H9 (cell line): ENCODE measurements around the gene PCCA. TPM values are rescaled to one million over a fixed set of nuclear protein-coding genes. Genes with fewer than 3 reads are reported as not detected.

Source experiments
- DNase-seq: peaks from one replicate; pipeline ENCODE4 v3.0.0-alpha.2; 2017
- H2AFZ ChIP-seq: one replicate; pipeline ENCODE4 v1.6.1; 2013; ENCODE audit warnings: mild to moderate bottlenecking, low read length, control low read depth, moderate library complexity
- H2AK5ac ChIP-seq: 2 replicates; pipeline ENCODE4 v1.6.1; 2013; ENCODE audit warnings: low read length, control low read depth, mixed read lengths; ENCODE audit not compliant: insufficient read length
- H2BK120ac ChIP-seq: one replicate; pipeline ENCODE4 v1.6.1; 2013; ENCODE audit warnings: low read depth, mild to moderate bottlenecking, low read length, control low read depth, inconsistent platforms; ENCODE audit not compliant: poor library complexity, severe bottlenecking
- H2BK12ac ChIP-seq: 2 replicates; pipeline ENCODE4 v1.6.1; 2013; ENCODE audit warnings: low read length, control low read depth, mixed read lengths, low read depth; ENCODE audit not compliant: insufficient read length
- H2BK15ac ChIP-seq: 2 replicates; pipeline ENCODE4 v1.6.1; 2013; ENCODE audit warnings: low read depth, low read length, control low read depth
- H2BK20ac ChIP-seq: one replicate; pipeline ENCODE4 v1.6.1; 2013; ENCODE audit warnings: low read depth, mild to moderate bottlenecking, low read length, control low read depth, inconsistent platforms; ENCODE audit not compliant: poor library complexity, severe bottlenecking
- H2BK5ac ChIP-seq: 2 replicates; pipeline ENCODE4 v1.6.1; 2013; ENCODE audit warnings: low read length, control low read depth, mixed read lengths; ENCODE audit not compliant: insufficient read length
- H3K14ac ChIP-seq: 2 replicates; pipeline ENCODE4 v1.6.1; 2013; ENCODE audit warnings: low read length, control low read depth; ENCODE audit not compliant: insufficient read depth
- H3K18ac ChIP-seq: 2 replicates; pipeline ENCODE4 v1.6.1; 2013; ENCODE audit warnings: low read depth, mild to moderate bottlenecking, mixed read lengths, low read length, control low read depth; ENCODE audit not compliant: insufficient read length
- H3K23ac ChIP-seq: 2 replicates; pipeline ENCODE4 v1.6.1; 2013; ENCODE audit warnings: low read length, control low read depth, mixed read lengths, low read depth; ENCODE audit not compliant: insufficient read length
- H3K23me2 ChIP-seq: 2 replicates; pipeline ENCODE4 v1.6.1; 2013; ENCODE audit warnings: low read depth, mild to moderate bottlenecking, mixed read lengths, low read length, control low read depth; ENCODE audit not compliant: insufficient read length, poor library complexity, severe bottlenecking
- H3K27ac ChIP-seq: 2 replicates; pipeline ENCODE4 v1.5.1; 2013; ENCODE audit warnings: low read length, control low read depth, mixed read lengths, low read depth; ENCODE audit not compliant: insufficient read length
- H3K27me3 ChIP-seq: 2 replicates; pipeline ENCODE4 v1.6.1; 2013; ENCODE audit warnings: low read length, control low read depth, inconsistent platforms; ENCODE audit not compliant: insufficient read depth
- H3K4ac ChIP-seq: 2 replicates; pipeline ENCODE4 v1.6.1; 2013; ENCODE audit warnings: low read depth, mild to moderate bottlenecking, control low read depth, inconsistent platforms, low read length, moderate library complexity
- H3K4me1 ChIP-seq: 2 replicates; pipeline ENCODE4 v1.6.1; 2013; ENCODE audit warnings: low read length, control low read depth, inconsistent platforms; ENCODE audit not compliant: insufficient read depth
- H3K4me2 ChIP-seq: 2 replicates; pipeline ENCODE4 v1.6.1; 2013; ENCODE audit warnings: low read length, control low read depth, mixed read lengths; ENCODE audit not compliant: insufficient read length, insufficient read depth
- H3K56ac ChIP-seq: 2 replicates; pipeline ENCODE4 v1.6.1; 2013; ENCODE audit warnings: low read depth, mild to moderate bottlenecking, mixed read lengths, low read length, control low read depth; ENCODE audit not compliant: insufficient read length
- H3K79me1 ChIP-seq: 2 replicates; pipeline ENCODE4 v1.6.1; 2013; ENCODE audit warnings: low read depth, mild to moderate bottlenecking, moderate library complexity, low read length, control low read depth, inconsistent platforms; ENCODE audit not compliant: insufficient read depth, poor library complexity, severe bottlenecking
- H3K79me2 ChIP-seq: 2 replicates; pipeline ENCODE4 v1.6.1; 2013; ENCODE audit warnings: low read length, control low read depth, inconsistent platforms; ENCODE audit not compliant: insufficient read depth
- H3K9ac ChIP-seq: 2 replicates; pipeline ENCODE4 v1.6.1; 2013; ENCODE audit warnings: low read length, control low read depth, mixed read lengths; ENCODE audit not compliant: insufficient read length; ENCODE audit errors: extremely low read depth
- H3K9me3 ChIP-seq: one replicate; pipeline ENCODE4 v1.6.1; 2013; ENCODE audit warnings: low read depth, low read length, inconsistent platforms; ENCODE audit not compliant: control insufficient read depth
- H3T11ph ChIP-seq: one replicate; pipeline ENCODE4 v1.6.1; 2013; ENCODE audit warnings: mild to moderate bottlenecking, low read length, control low read depth, inconsistent platforms
- H4K20me1 ChIP-seq: one replicate; pipeline ENCODE4 v1.6.1; 2013; ENCODE audit not compliant: control insufficient read depth, insufficient read length, insufficient read depth
- H4K5ac ChIP-seq: 2 replicates; pipeline ENCODE4 v1.6.1; 2013; ENCODE audit warnings: low read depth, mild to moderate bottlenecking, mixed read lengths, low read length, control low read depth; ENCODE audit not compliant: insufficient read length
- H4K8ac ChIP-seq: replicated peaks from 2 replicates; pipeline ENCODE4 v1.6.1; 2013; ENCODE audit warnings: low read length, control low read depth, mixed read lengths, low read depth; ENCODE audit not compliant: insufficient read length
- H4K91ac ChIP-seq: 2 replicates; pipeline ENCODE4 v1.6.1; 2013; ENCODE audit warnings: low read depth, mild to moderate bottlenecking, moderate library complexity, mixed read lengths, low read length, control low read depth; ENCODE audit not compliant: insufficient read length
- H3K27ac Mint-ChIP-seq, 3 experiments: 2 replicates in 2 of 3; 3 replicates in 1 of 3; pipeline ENCODE4 v1.8.0; 2020 to 2021; ENCODE audit warnings: mixed read lengths in 3 of 3, mild to moderate bottlenecking in 1 of 3, moderate library complexity in 1 of 3
- H3K27me3 Mint-ChIP-seq: 2 replicates; pipeline ENCODE4 v1.8.0; 2021; ENCODE audit warnings: low read depth, mild to moderate bottlenecking, moderate library complexity, mixed read lengths
- H3K36me3 Mint-ChIP-seq, 3 experiments: 2 replicates in 2 of 3; 3 replicates in 1 of 3; pipeline ENCODE4 v1.8.0; 2020 to 2021; ENCODE audit warnings: low read depth in 3 of 3, mixed read lengths in 3 of 3; ENCODE audit not compliant: insufficient read depth in 1 of 3
- H3K4me1 Mint-ChIP-seq, 2 experiments: 2 replicates each; pipeline ENCODE4 v1.8.0; 2020; ENCODE audit warnings: mixed read lengths in 2 of 2
- H3K4me3 Mint-ChIP-seq, 2 experiments: 2 replicates in 1 of 2; 3 replicates in 1 of 2; pipeline ENCODE4 v1.8.0; 2020 to 2021; ENCODE audit warnings: mild to moderate bottlenecking in 2 of 2, mixed read lengths in 2 of 2, moderate library complexity in 1 of 2
- H3K9me3 Mint-ChIP-seq, 2 experiments: 2 replicates in 1 of 2; 3 replicates in 1 of 2; pipeline ENCODE4 v1.8.0; 2020; ENCODE audit warnings: mild to moderate bottlenecking in 2 of 2, mixed read lengths in 2 of 2, moderate library complexity in 1 of 2
- CTCF ChIP-seq: fragments of 200-600 bp; sonication (generic); conservative IDR thresholded peaks from 3 replicates; pipeline ENCODE4 v1.8.0; 2021; ENCODE audit warnings: antibody characterized with exemption, mild to moderate bottlenecking
- total RNA-seq: library from RNA; stranded (reverse); gene quantifications from 2 replicates; pipeline ENCODE4 v1.2.1, GENCODE V29; 2021

Gene PCCA
- total RNA-seq, 1 experiment from 2014 or later, result 56.5 TPM

GRCh38 chr13:100382785-100383184, 293.9 kb downstream of the PCCA start:
- DNase-seq, result no peak
- Histone ChIP-seq H2BK20ac (no peak overlapping the region), H4K8ac (no peak overlapping the region), H3K27ac (no peak overlapping the region), H3K79me2 (no peaks in the 10 kb centered on the region), H3K56ac (no peak overlapping the region), H3K4me1 (no peaks in the 10 kb centered on the region), H2AK5ac (no peak overlapping the region), H3K9ac (no peak overlapping the region), H2AFZ (no peak overlapping the region), H2BK120ac (no peak overlapping the region), H2BK12ac (no peak overlapping the region), H4K5ac (no peak overlapping the region), H3T11ph (no peak overlapping the region), H3K4ac (no peak overlapping the region), H2BK5ac (no peak overlapping the region), H3K4me2 (no peak overlapping the region), H3K79me1 (no peaks in the 10 kb centered on the region), H3K18ac (no peak overlapping the region), H4K91ac (no peak overlapping the region), H3K9me3 (no peaks in the 10 kb centered on the region), H3K23me2 (no peaks in the 10 kb centered on the region), H4K20me1 (no peaks in the 10 kb centered on the region), H3K14ac (no peak overlapping the region), H3K27me3 (no peaks in the 10 kb centered on the region), H2BK15ac (no peak overlapping the region), H3K23ac (no peak overlapping the region)
- Mint-ChIP-seq H3K4me3 (no peak overlapping the region), H3K36me3 (peaks cover 12 to 29% (median 18%) of the 10 kb centered on the region in 3 experiments), H3K27ac (no peak overlapping the region), H3K9me3 (peaks cover 0 to 2% of the 10 kb centered on the region in 2 experiments; a peak in 3 of 5 replicates), H3K4me1 (peaks cover 11 to 15% of the 10 kb centered on the region in 2 experiments), H3K27me3 (no peaks in the 10 kb centered on the region)
- no peak for TF ChIP-seq CTCF
